ENCODE measurements around the gene PELI2.

The PELI2 gene

DNA sequence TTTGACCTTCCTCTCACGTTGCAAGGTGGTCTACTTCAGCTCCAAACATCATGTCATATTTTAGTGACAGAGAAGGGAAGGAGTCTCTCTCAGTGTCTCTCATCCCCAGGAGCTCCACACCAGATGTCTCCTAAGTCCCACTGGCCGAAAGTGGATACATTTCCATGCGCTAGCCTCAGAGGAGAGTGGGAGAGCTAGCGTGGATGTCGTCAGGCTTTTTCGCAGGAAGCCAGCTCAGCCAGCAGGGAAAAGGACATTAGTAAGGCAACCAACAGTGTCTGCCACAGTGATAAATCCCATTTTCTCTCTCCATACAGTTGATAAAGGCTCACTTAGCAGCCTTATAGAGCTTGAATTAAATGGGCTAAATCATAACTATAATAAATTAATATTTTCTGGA, 155.7 kb downstream of the PELI2 start:
- H3K27ac ChIP-seq = peak overlapping the region; percentile 8
- H3K36me3 ChIP-seq = no peaks in the 10 kb centered on the region
- H3K4me1 ChIP-seq (ENCODE audit: control insufficient read depth in 1 of 2, insufficient read depth in 1 of 2, low read depth in 1 of 2, low read length in 1 of 2) = no peaks in the 10 kb centered on the region
- H3K9me3 ChIP-seq = no peaks in the 10 kb centered on the region
- no peaks in the 10 kb centered on the region for H3K27me3 ChIP-seq
- H3K4me3 ChIP-seq (ENCODE audit: low read depth in 1 of 2, low read length in 1 of 2) = no peak overlapping the region
- TF ChIP-seq, protein P1, sequence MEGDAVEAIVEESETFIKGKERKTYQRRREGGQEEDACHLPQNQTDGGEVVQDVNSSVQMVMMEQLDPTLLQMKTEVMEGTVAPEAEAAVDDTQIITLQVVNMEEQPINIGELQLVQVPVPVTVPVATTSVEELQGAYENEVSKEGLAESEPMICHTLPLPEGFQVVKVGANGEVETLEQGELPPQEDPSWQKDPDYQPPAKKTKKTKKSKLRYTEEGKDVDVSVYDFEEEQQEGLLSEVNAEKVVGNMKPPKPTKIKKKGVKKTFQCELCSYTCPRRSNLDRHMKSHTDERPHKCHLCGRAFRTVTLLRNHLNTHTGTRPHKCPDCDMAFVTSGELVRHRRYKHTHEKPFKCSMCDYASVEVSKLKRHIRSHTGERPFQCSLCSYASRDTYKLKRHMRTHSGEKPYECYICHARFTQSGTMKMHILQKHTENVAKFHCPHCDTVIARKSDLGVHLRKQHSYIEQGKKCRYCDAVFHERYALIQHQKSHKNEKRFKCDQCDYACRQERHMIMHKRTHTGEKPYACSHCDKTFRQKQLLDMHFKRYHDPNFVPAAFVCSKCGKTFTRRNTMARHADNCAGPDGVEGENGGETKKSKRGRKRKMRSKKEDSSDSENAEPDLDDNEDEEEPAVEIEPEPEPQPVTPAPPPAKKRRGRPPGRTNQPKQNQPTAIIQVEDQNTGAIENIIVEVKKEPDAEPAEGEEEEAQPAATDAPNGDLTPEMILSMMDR (IDR thresholded peaks at IDR 0.05) = no peak

DNA sequence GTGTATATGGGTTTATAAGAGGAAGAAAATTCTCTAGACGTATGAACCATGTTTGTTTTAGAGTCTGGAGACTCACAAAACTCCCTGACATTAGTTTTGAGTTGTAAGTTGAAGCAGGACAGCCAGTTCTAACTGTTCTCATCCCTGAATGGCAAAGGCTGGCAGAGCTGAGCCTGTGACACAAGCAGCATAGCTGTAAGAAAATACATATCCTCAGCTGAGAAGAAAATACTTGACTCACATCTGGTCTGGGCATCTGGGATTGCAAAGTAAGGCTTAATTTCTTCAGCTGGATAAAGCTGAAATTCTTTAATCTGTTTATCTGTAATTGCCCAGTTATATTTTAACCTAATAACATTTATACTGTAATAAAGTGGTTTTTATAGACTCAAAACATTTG, 156.3 kb downstream of the PELI2 start:
- H3K36me3 ChIP-seq = no peaks in the 10 kb centered on the region
- no peak overlapping the region for H3K4me3 ChIP-seq (ENCODE audit: low read depth in 1 of 2, low read length in 1 of 2)
- H3K4me1 ChIP-seq (ENCODE audit: control insufficient read depth in 1 of 2, insufficient read depth in 1 of 2, low read depth in 1 of 2, low read length in 1 of 2) = no peaks in the 10 kb centered on the region
- H3K27ac ChIP-seq = no peak overlapping the region
- TF ChIP-seq, protein P1 (IDR thresholded peaks at IDR 0.05) = no peak
- H3K27me3 ChIP-seq = no peaks in the 10 kb centered on the region
- H3K9me3 ChIP-seq = no peaks in the 10 kb centered on the region

DNA sequence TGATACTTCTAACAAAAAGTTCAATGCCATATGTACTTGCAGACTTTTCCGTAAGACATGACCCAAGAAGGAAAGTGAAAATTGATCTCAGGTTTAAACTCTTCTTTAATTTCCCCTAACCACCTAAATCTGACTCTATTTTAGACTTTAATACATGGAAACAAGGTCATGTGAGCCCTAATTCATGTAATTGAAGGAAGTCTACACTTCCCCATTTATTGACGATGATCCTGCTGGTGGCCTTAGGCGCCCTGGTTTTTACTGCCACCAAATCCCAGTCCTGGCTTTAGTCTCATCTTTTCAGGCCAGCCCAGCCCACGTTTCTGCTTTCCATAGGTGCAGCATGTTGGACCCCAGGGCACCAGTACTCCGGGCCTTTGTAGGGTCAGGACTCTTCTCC, 157.9 kb downstream of the PELI2 start:
- TF ChIP-seq, protein P1 (IDR thresholded peaks at IDR 0.05) = no peak
- Histone ChIP-seq H3K9me3 (no peaks in the 10 kb centered on the region), H3K4me1 (ENCODE audit: control insufficient read depth in 1 of 2, insufficient read depth in 1 of 2, low read depth in 1 of 2, low read length in 1 of 2) (peaks cover under 1 to 3% of the 10 kb centered on the region in 2 experiments), H3K27me3 (no peaks in the 10 kb centered on the region), H3K36me3 (peaks cover 3% of the 10 kb centered on the region), H3K4me3 (ENCODE audit: low read depth in 1 of 2, low read length in 1 of 2) (no peak overlapping the region), H3K27ac (no peak overlapping the region)

DNA sequence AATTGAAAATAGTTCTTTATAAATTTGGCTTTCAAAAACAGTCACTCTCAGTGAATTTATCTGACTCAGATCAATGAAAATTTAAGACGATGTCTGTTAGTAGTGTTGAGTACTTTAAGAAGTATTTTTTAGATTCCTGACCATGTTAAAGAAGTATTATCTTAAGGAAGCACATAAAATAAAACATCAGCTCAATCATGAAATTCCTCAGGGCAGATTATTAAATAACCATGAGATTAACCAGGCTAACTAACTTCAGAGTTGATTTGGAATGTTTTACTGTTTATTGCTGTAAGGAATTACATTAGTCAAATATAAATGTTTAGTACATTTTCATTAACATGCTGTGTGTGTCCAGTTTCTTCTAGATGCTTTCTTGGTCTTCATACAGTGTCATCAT, 160.2 kb downstream of the PELI2 start:
- TF ChIP-seq, protein P1 (IDR thresholded peaks at IDR 0.05) = no peak
- peaks cover 7% of the 10 kb centered on the region for H3K36me3 ChIP-seq
- peaks cover 13 to 16% of the 10 kb centered on the region in 2 experiments for H3K4me1 ChIP-seq (ENCODE audit: control insufficient read depth in 1 of 2, insufficient read depth in 1 of 2, low read depth in 1 of 2, low read length in 1 of 2)
- no peaks in the 10 kb centered on the region for H3K9me3 ChIP-seq
- H3K27ac ChIP-seq = no peak overlapping the region
- no peaks in the 10 kb centered on the region for H3K27me3 ChIP-seq
- no peak overlapping the region for H3K4me3 ChIP-seq (ENCODE audit: low read depth in 1 of 2, low read length in 1 of 2)

DNA sequence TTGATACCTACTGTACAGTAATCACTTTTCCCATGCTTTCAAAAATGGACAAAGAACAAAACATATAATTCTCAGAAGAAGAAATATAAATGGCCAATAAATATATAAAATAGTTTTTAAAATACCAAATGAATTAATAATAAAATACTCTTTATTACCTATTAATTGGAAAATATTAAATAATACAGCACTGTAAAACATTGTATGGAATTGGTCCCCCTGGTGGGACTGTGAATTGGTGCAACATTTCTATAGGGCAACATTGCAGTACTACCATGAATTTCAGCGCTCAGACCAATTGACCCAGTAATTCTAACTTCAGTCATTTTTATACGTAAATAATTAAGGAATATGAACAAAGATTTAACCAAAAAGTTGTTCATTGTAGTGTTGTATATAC, 162.6 kb downstream of the PELI2 start:
- no peak overlapping the region for H3K27ac ChIP-seq
- no peak overlapping the region for H3K4me3 ChIP-seq (ENCODE audit: low read depth in 1 of 2, low read length in 1 of 2)
- TF ChIP-seq, protein P1 (IDR thresholded peaks at IDR 0.05) = no peak
- H3K27me3 ChIP-seq = no peaks in the 10 kb centered on the region
- H3K9me3 ChIP-seq = no peaks in the 10 kb centered on the region
- H3K36me3 ChIP-seq = peaks cover 7% of the 10 kb centered on the region
- peaks cover 16 to 24% of the 10 kb centered on the region in 2 experiments for H3K4me1 ChIP-seq (ENCODE audit: control insufficient read depth in 1 of 2, insufficient read depth in 1 of 2, low read depth in 1 of 2, low read length in 1 of 2)

DNA sequence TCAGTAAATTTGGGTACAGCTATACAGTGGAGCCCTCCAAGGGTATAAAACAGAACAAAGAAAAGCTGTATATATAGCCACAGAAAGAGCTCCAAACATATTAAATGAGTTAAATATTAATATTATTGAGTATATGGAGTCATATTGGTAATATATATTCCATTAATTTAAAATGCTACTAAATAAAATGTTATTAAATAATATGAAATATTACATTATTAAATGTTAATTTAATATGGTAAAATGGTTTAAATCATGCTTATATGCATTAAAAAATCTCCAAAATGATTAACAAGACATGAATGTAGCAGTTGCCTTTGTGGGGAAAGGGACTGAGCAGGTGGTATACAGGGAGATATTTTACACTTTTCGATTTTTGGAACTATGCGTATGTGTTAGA, 164.0 kb downstream of the PELI2 start:
- TF ChIP-seq, protein P1 (IDR thresholded peaks at IDR 0.05) = no peak
- peaks cover 16 to 24% of the 10 kb centered on the region in 2 experiments for H3K4me1 ChIP-seq (ENCODE audit: control insufficient read depth in 1 of 2, insufficient read depth in 1 of 2, low read depth in 1 of 2, low read length in 1 of 2)
- H3K27ac ChIP-seq = peak overlapping the region; percentile 8
- no peaks in the 10 kb centered on the region for H3K9me3 ChIP-seq
- no peaks in the 10 kb centered on the region for H3K27me3 ChIP-seq
- peaks cover 7% of the 10 kb centered on the region for H3K36me3 ChIP-seq
- H3K4me3 ChIP-seq (ENCODE audit: low read depth in 1 of 2, low read length in 1 of 2) = no peak overlapping the region
